HepG2 (cell line): ENCODE measurements around the gene INHA. TPM values are rescaled to one million over a fixed set of nuclear protein-coding genes. Genes with fewer than 3 reads are reported as not detected.

ENCODE experiments used
- AGO2 ChIP-seq: fragments of 200-400 bp; formaldehyde crosslinking; optimal IDR thresholded peaks from 2 replicates; pipeline ENCODE3; 2017; ENCODE audit warnings: mild to moderate bottlenecking, low read depth, low read length, moderate library complexity
- ATAD3A ChIP-seq: sonication (generic); formaldehyde crosslinking; IDR thresholded peaks from 2 replicates; pipeline ENCODE4 v1.4.0; 2020; ENCODE audit warnings: missing genetic modification reagents
- ATRX ChIP-seq: sonication (generic); formaldehyde crosslinking; IDR thresholded peaks from 2 replicates; pipeline ENCODE4 v1.4.0; 2020; ENCODE audit warnings: missing genetic modification reagents, borderline replicate concordance
- GABPB1 ChIP-seq: IDR thresholded peaks from 2 replicates; pipeline ENCODE4 v1.6.1; 2016; ENCODE audit warnings: mild to moderate bottlenecking, missing genetic modification reagents, moderate library complexity, missing compliant biosample characterization
- KDM2A ChIP-seq: sonication (generic); formaldehyde crosslinking; IDR thresholded peaks from 2 replicates; pipeline ENCODE4 v1.4.0; 2020; ENCODE audit warnings: low read depth, missing genetic modification reagents, borderline replicate concordance
- NFKB2 ChIP-seq: sonication (generic); formaldehyde crosslinking; IDR thresholded peaks from 2 replicates; pipeline ENCODE4 v1.4.0; 2020; ENCODE audit warnings: missing genetic modification reagents, borderline replicate concordance
- ZBTB38 ChIP-seq: sonication (generic); formaldehyde crosslinking; IDR thresholded peaks from 2 replicates; pipeline ENCODE4 v1.5.1; 2020; ENCODE audit warnings: mild to moderate bottlenecking, missing genetic modification reagents
- ZFP37 ChIP-seq: sonication (generic); formaldehyde crosslinking; IDR thresholded peaks from 2 replicates; pipeline ENCODE4 v1.4.0; 2020; ENCODE audit warnings: missing genetic modification reagents, borderline replicate concordance
- ZMYM4 ChIP-seq: sonication (generic); formaldehyde crosslinking; IDR thresholded peaks from 2 replicates; pipeline ENCODE4 v1.8.1; 2023; ENCODE audit warnings: mild to moderate bottlenecking, missing genetic modification reagents
- ZNF749 ChIP-seq: sonication (generic); formaldehyde crosslinking; IDR thresholded peaks from 2 replicates; pipeline ENCODE4 v1.8.0; 2022; ENCODE audit warnings: mild to moderate bottlenecking, missing genetic modification reagents, moderate library complexity, borderline replicate concordance
- polyA plus RNA-seq, 8 experiments: library from polyadenylated mRNA; depleted of rRNA in 3 of 8; stranded (reverse) in 7 of 8; unstranded in 1 of 8; fragments of >200 nt; fragmentation: Illumina TruSeq in 4 of 8; extraction: Trizol in 4 of 8; gene quantifications; 2 replicates each; pipeline versions ENCODE4 v1.2.1 to v1.2.3, GENCODE V29; 2011 to 2016; ENCODE audit warnings: low read depth in 4 of 8, missing spikeins in 1 of 8, mixed read lengths in 1 of 8; ENCODE audit not compliant: insufficient read depth in 1 of 8
- total RNA-seq, 5 experiments: library from RNA; depleted of rRNA; stranded (reverse); fragments of >200 nt; fragmentation: Illumina TruSeq; extraction: Trizol; gene quantifications; 2 replicates each; pipeline ENCODE4 v1.2.3, GENCODE V29; 2016; ENCODE audit warnings: low read depth in 1 of 5
- TF ChIP-seq, protein P1 (sequence below): sonication (generic); formaldehyde crosslinking; conservative IDR thresholded peaks from 2 replicates; pipeline ENCODE4 v1.4.0; 2020; ENCODE audit warnings: mild to moderate bottlenecking, missing genetic modification reagents, moderate library complexity

Gene INHA
- total and polyA plus RNA-seq, 2 of the 13 experiments (the other 11 are each of a cell fraction or from before 2014, with no cell fraction given) = 4.1 to 15.2 TPM

DNA sequence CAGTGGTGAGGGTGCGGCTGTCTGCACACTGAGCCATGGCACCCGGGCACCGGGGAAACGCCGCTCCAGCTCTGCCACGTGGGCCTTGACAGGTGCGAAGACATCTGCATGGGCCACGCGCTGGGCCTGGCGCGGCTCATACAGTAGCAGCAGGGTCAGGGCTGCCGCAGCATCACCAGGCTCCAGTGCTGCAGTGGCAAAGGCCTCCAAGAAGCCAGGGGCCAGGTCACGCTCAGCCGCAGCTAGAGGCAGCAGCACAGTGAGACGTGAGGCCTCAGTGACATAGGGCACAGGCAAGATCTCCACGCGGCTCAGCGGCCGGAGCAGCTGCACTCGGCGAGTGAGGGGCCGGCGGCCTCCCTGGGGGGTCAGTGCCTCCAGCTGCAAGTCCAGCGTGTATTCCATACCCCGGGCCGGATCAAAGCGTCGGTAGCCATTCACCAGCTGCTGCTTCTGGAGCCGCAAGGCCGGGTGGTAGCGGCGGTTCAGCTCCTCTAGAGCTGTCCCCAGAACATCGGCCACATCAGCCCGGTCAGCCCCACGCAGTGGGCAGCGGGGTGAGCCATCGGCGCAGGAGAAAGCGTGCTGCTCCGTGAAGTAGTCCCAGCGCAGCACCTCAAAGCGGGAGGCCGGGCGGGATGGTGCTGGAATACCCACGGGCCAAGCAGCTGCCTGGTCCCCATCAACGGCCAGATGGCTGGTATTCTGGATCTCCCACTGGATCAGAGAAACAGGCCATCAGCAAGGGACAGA lies 32.0 kb upstream of the INHA start (continued):
- TF ChIP-seq, protein P1, sequence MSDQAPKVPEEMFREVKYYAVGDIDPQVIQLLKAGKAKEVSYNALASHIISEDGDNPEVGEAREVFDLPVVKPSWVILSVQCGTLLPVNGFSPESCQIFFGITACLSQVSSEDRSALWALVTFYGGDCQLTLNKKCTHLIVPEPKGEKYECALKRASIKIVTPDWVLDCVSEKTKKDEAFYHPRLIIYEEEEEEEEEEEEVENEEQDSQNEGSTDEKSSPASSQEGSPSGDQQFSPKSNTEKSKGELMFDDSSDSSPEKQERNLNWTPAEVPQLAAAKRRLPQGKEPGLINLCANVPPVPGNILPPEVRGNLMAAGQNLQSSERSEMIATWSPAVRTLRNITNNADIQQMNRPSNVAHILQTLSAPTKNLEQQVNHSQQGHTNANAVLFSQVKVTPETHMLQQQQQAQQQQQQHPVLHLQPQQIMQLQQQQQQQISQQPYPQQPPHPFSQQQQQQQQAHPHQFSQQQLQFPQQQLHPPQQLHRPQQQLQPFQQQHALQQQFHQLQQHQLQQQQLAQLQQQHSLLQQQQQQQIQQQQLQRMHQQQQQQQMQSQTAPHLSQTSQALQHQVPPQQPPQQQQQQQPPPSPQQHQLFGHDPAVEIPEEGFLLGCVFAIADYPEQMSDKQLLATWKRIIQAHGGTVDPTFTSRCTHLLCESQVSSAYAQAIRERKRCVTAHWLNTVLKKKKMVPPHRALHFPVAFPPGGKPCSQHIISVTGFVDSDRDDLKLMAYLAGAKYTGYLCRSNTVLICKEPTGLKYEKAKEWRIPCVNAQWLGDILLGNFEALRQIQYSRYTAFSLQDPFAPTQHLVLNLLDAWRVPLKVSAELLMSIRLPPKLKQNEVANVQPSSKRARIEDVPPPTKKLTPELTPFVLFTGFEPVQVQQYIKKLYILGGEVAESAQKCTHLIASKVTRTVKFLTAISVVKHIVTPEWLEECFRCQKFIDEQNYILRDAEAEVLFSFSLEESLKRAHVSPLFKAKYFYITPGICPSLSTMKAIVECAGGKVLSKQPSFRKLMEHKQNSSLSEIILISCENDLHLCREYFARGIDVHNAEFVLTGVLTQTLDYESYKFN (CRISPR knock-in tag) = no peak
- peak; percentile 79 for TF ChIP-seq ZBTB38 (CRISPR knock-in tag)
- no peak for TF ChIP-seq ATRX (CRISPR knock-in tag)
- no peak for TF ChIP-seq ATAD3A
- TF ChIP-seq GABPB1 (CRISPR knock-in tag) = 0 out of 2 replicates have a peak, but pooled peaks have one; percentile 5
- TF ChIP-seq KDM2A (CRISPR knock-in tag) = no peak
- no peak for TF ChIP-seq ZMYM4
- no peak for TF ChIP-seq ZFP37
- peak; percentile 89 for TF ChIP-seq AGO2
- TF ChIP-seq ZNF749 (CRISPR knock-in tag) = peak; percentile 25; the same call in 1 of the 2 replicates
- 0 out of 2 replicates have a peak, but pooled peaks have one; percentile 5 for TF ChIP-seq NFKB2
